HepG2 (cell line): Measurements from ENCODE around the gene SLCO2A1. TPM values are rescaled to one million over a fixed set of nuclear protein-coding genes. Genes with fewer than 3 reads are reported as not detected.

Experiments
- ATAC-seq: fragments of 200-7000 bp; cut with Tn5 transposase; 3 replicates; pipeline ENCODE4 v1.9.1; 2020; ENCODE audit warnings: mild to moderate bottlenecking, moderate library complexity
- BruUV-seq: library from RNA; stranded (reverse); fragments of 400-500 nt; replicated peaks from 2 replicates; lab custom pipeline; 2021; lab: Mats Ljungman, UMichigan
- CTCF ChIA-PET: fragments of 300-600 bp; formaldehyde crosslinking; extraction: SDS; loops from one replicate; lab custom pipeline; 2021; ENCODE audit warnings: low total read pairs, inconsistent platforms, low intra/inter-chr PET ratio; lab: Yijun Ruan, JAX
- POLR2A ChIA-PET: fragments of 350-600 bp; sonication (Branson Sonifier 250); formaldehyde crosslinking; loops from one replicate; lab custom pipeline; 2020; ENCODE audit warnings: antibody characterized with exemption, inconsistent platforms; lab: Yijun Ruan, JAX
- DNase-seq: peaks from one replicate; pipeline ENCODE4 v3.0.0-alpha.2; 2015; ENCODE audit warnings: low spot score
- FAIRE-seq: peaks from 3 replicates; lab custom pipeline; 2011; peaks lifted over from hg19 to GRCh38; lab: Jason Lieb, UNC
- H2AFZ ChIP-seq: one replicate; pipeline ENCODE4 v1.6.1; 2011; ENCODE audit warnings: low read length, inconsistent platforms
- H3K27ac ChIP-seq: fragments of 300-600 bp; 3 replicates; pipeline ENCODE4 v1.8.0; 2011; ENCODE audit warnings: mixed run types, mild to moderate bottlenecking, mixed read lengths, low read length, inconsistent platforms; ENCODE audit not compliant: insufficient read depth; ENCODE audit errors: extremely low read length
- H3K27me3 ChIP-seq, 2 experiments: fragments of 200-600 bp in 1 of 2; 2 replicates in 1 of 2; 3 replicates in 1 of 2; pipeline versions ENCODE4 v1.6.0 to v1.8.0; 2011; ENCODE audit warnings: low read length in 2 of 2, mild to moderate bottlenecking in 2 of 2, moderate library complexity in 2 of 2, inconsistent platforms in 1 of 2; ENCODE audit not compliant: insufficient read depth in 2 of 2, control insufficient read depth in 1 of 2
- H3K36me3 ChIP-seq, 2 experiments: fragments of 200-600 bp in 1 of 2; replicated peaks in 1 of 2; 2 replicates in 1 of 2; 3 replicates in 1 of 2; pipeline versions ENCODE4 v1.5.1 to v1.8.0; 2011; ENCODE audit warnings: low read length in 2 of 2, inconsistent platforms in 1 of 2; ENCODE audit not compliant: insufficient read depth in 2 of 2, control insufficient read depth in 1 of 2
- H3K4me1 ChIP-seq: 2 replicates; pipeline ENCODE4 v1.5.1; 2012; ENCODE audit warnings: low read length, inconsistent platforms; ENCODE audit not compliant: insufficient read depth
- H3K4me2 ChIP-seq: 2 replicates; pipeline ENCODE4 v1.6.0; 2011; ENCODE audit warnings: low read depth, low read length, inconsistent platforms
- H3K4me3 ChIP-seq, 3 experiments: fragments of 200-600 bp in 1 of 3; sonication (generic), shearing (Covaris generic) in 1 of 3; replicated peaks in 1 of 3; 2 replicates each; pipeline ENCODE4 v1.5.1; 2011 to 2016; ENCODE audit warnings: low read length in 3 of 3, inconsistent platforms in 2 of 3, low read depth in 2 of 3, mild to moderate bottlenecking in 2 of 3, control low read depth in 1 of 3, mixed read lengths in 1 of 3; ENCODE audit not compliant: insufficient read depth in 1 of 3
- H3K79me2 ChIP-seq: one replicate; pipeline ENCODE4 v1.6.1; 2011; ENCODE audit warnings: low read length, inconsistent platforms; ENCODE audit not compliant: insufficient read depth
- H3K9ac ChIP-seq: 2 replicates; pipeline ENCODE4 v1.6.0; 2011; ENCODE audit warnings: mild to moderate bottlenecking, low read depth, low read length, inconsistent platforms; ENCODE audit not compliant: insufficient read depth
- H3K9me3 ChIP-seq: 2 replicates; pipeline ENCODE4 v1.5.1; 2012; ENCODE audit warnings: mild to moderate bottlenecking, low read length
- H4K20me1 ChIP-seq: 2 replicates; pipeline ENCODE4 v1.6.0; 2011; ENCODE audit warnings: inconsistent platforms, mild to moderate bottlenecking, low read length, moderate library complexity; ENCODE audit not compliant: insufficient read depth
- IKZF1 ChIP-seq: fragments of 450-650 bp; IDR thresholded peaks from 2 replicates; pipeline ENCODE4 v1.7.1; 2016
- KMT2A ChIP-seq: sonication (generic); formaldehyde crosslinking; IDR thresholded peaks from 2 replicates; pipeline ENCODE4 v1.4.0; 2020; ENCODE audit warnings: missing genetic modification reagents
- ZNF24 ChIP-seq: fragments of 450-650 bp; IDR thresholded peaks from 2 replicates; pipeline ENCODE4 v1.6.1; 2017; ENCODE audit warnings: antibody characterized with exemption, mild to moderate bottlenecking
- ZNF256 ChIP-seq: sonication (generic); formaldehyde crosslinking; conservative IDR thresholded peaks from 2 replicates; pipeline ENCODE4 v1.4.0; 2020; ENCODE audit warnings: missing genetic modification reagents
- ZNF441 ChIP-seq: sonication (generic); formaldehyde crosslinking; IDR thresholded peaks from 2 replicates; pipeline ENCODE4 v1.7.0; 2021; ENCODE audit warnings: missing genetic modification reagents, borderline replicate concordance
- WGBS: methylation state at CpG from one replicate; pipeline ENCODE4 v1.1.6; 2017; ENCODE audit warnings: low lambda C conversion rate; 5-methylcytosine and 5-hydroxymethylcytosine counted together
- in situ Hi-C: cut with HindIII; loops from 2 replicates; pipeline ENCODE4 v1.10.0; 2017; ENCODE audit warnings: low pct_unique_long_range_greater_than_20kb; ENCODE audit not compliant: extremely low pct_ligation_motif_present
- intact Hi-C: fragments of 100-400 bp; cut with micrococcal nuclease; formaldehyde crosslinking; loops from one replicate; pipeline ENCODE4 v1.10.0; 2022; ENCODE audit not compliant: unreplicated experiment
- polyA plus RNA-seq, 8 experiments: library from polyadenylated mRNA; depleted of rRNA in 3 of 8; stranded (reverse) in 7 of 8; unstranded in 1 of 8; fragments of >200 nt; fragmentation: Illumina TruSeq in 4 of 8; extraction: Trizol in 4 of 8; gene quantifications; 2 replicates each; pipeline versions ENCODE4 v1.2.1 to v1.2.3, GENCODE V29; 2011 to 2016; ENCODE audit warnings: low read depth in 4 of 8, missing spikeins in 1 of 8, mixed read lengths in 1 of 8; ENCODE audit not compliant: insufficient read depth in 1 of 8
- total RNA-seq, 5 experiments: library from RNA; depleted of rRNA; stranded (reverse); fragments of >200 nt; fragmentation: Illumina TruSeq; extraction: Trizol; gene quantifications; 2 replicates each; pipeline ENCODE4 v1.2.3, GENCODE V29; 2016; ENCODE audit warnings: low read depth in 1 of 5
- TF ChIP-seq, protein P1 (sequence below): sonication (generic); formaldehyde crosslinking; IDR thresholded peaks from 2 replicates; pipeline ENCODE4 v1.9.0; 2022; ENCODE audit warnings: low read depth, missing genetic modification reagents
- TF ChIP-seq, protein P2 (sequence below): sonication (generic); formaldehyde crosslinking; IDR thresholded peaks from 2 replicates; pipeline ENCODE4 v1.5.0; 2020; ENCODE audit warnings: missing genetic modification reagents

Gene SLCO2A1
- total and polyA plus RNA-seq, 2 of the 13 experiments (the other 11 are each of a cell fraction or from before 2014, with no cell fraction given), result 0.04 TPM; not detected in 1

DNA sequence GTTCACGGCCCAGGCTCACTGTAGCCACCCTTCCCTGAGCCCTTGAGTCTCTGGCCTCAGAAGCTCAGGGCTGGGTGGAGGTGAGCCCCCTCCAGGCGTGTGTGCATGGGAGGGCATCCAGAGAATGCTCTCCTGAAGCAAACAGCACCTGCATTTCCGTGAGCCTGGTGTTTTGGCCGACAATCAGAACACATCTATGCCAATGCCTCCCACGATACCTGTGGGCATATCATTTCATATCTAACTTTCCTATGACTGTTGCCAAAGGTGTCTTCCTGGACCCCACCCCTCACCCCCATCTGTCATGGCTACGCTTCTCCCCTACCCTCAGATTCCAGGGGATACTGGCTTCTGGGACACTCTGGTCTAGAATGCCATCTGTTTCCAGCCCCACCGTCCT is 80.7 kb downstream of the SLCO2A1 start (continued):
- TF ChIP-seq KMT2A (CRISPR knock-in tag) (no peak), ZNF256 (CRISPR knock-in tag) (no peak), ZNF24 (no peak), ZNF441 (CRISPR knock-in tag) (no peak)
- TF ChIP-seq, protein P1, sequence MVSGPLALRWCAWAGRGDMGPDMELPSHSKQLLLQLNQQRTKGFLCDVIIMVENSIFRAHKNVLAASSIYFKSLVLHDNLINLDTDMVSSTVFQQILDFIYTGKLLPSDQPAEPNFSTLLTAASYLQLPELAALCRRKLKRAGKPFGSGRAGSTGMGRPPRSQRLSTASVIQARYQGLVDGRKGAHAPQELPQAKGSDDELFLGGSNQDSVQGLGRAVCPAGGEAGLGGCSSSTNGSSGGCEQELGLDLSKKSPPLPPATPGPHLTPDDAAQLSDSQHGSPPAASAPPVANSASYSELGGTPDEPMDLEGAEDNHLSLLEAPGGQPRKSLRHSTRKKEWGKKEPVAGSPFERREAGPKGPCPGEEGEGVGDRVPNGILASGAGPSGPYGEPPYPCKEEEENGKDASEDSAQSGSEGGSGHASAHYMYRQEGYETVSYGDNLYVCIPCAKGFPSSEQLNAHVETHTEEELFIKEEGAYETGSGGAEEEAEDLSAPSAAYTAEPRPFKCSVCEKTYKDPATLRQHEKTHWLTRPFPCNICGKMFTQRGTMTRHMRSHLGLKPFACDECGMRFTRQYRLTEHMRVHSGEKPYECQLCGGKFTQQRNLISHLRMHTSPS, result no peak

DNA sequence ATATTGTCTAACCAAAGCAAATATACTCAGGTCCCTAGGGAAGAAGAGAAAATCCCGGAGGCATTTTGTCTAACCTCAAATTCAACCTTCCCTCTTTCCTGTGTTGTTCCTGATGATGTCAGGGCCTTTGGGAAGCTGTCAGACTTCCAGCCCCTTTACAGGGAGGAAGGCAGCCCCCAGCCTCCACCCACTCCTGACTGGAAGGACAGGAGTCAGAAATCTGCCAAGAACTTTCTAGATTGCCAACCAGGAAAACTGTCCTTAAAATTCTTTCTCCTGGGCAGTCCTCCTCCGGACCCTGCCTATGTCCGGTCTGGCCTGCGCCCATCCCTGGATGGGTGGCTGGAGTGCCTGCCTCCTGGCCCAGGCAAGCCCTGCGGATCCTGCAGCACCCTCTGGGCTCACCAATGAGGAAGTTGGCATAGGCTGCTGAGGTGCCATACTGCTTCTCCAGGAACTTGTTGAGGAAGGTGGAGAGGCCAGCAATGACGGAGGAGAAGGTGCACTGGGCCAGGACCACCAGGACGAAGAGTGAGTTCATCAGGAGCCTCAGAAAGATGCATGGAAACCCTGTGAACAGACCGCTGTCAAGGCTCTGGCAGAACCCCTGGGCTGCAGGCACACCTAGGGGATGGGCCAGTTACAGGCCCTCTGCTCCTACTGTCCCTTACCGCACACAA is 81.5 kb downstream of the SLCO2A1 start:
- no peaks in the 10 kb centered on the region for H4K20me1 ChIP-seq
- no peak overlapping the region for H3K27ac ChIP-seq
- no peak for FAIRE-seq
- H3K36me3 ChIP-seq, result no peaks in the 10 kb centered on the region
- in situ Hi-C loops (no loop called here), intact Hi-C loops (no loop called here)
- H3K27me3 ChIP-seq, result peaks cover 5 to 32% of the 10 kb centered on the region in 2 experiments; a peak in 3 of 5 replicates
- ChIA-PET CTCF (no interaction called here), POLR2A (no interaction called here)
- H3K9me3 ChIP-seq, result no peaks in the 10 kb centered on the region
- BruUV-seq, result no TSS peak
- WGBS, result 38% methylated on average over 3 of the region's 9 CpGs
- no peak overlapping the region for H3K9ac ChIP-seq
- no peak for DNase-seq
- TF ChIP-seq, protein P2, sequence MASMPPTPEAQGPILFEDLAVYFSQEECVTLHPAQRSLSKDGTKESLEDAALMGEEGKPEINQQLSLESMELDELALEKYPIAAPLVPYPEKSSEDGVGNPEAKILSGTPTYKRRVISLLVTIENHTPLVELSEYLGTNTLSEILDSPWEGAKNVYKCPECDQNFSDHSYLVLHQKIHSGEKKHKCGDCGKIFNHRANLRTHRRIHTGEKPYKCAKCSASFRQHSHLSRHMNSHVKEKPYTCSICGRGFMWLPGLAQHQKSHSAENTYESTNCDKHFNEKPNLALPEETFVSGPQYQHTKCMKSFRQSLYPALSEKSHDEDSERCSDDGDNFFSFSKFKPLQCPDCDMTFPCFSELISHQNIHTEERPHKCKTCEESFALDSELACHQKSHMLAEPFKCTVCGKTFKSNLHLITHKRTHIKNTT (CRISPR knock-in tag), result no peak
- TF ChIP-seq IKZF1, result no peak
- no peaks in the 10 kb centered on the region for H3K79me2 ChIP-seq
- ATAC-seq, result no peak; the same call in 2 of the 3 replicates
- H2AFZ ChIP-seq, result no peak overlapping the region
- H3K4me3 ChIP-seq, result no peak overlapping the region
- H3K4me2 ChIP-seq, result no peak overlapping the region
- no peaks in the 10 kb centered on the region for H3K4me1 ChIP-seq
